ENCODE data around the gene GNAQ.
"Not testable (repeated sequence)": the region's sequence is repeated elsewhere in the genome, so short reads cannot be mapped to it uniquely, and the experiment has no call there.

The GNAQ gene

DNA sequence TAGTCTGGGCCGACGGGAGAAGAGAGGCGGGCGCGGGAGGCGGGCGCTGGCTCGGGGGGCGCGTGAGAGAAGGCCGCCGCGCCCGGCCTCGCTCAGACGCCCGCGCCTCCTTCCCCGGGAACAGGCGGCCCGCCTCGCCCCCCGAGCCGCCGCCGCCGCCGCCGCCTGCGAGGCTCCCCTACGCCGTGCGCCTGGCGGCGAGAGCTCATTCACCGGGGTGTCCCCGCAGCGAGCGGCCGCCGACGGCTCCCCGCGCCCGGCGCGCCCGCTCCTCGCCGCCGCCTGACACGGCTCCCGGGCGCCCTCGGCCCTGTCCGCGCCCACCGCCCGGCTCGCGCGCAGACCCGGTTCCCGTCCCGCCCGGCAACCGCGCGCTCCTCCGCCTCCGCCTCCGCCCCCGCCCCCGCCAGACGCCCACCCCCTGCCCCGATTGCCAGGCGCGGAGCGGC lies at the start of gene GNAQ:
Gene GNAQ (minus strand): TSS at position 368 of the 449 bp plus-strand sequence. CDS start 576 bp downstream, outside the sequence.
- DNase-seq (ENCODE audit: low spot score) = peak; percentile 21

- no peak for DNase-seq (ENCODE audit: low spot score)
Observed at GRCh38 chr9:78074385-78075291, 43.0 kb upstream of the GNAQ start.

- no peak for DNase-seq (ENCODE audit: low spot score)
Observed at GRCh38 chr9:78073722-78074121, 42.1 kb upstream of the GNAQ start.

- DNase-seq (ENCODE audit: low spot score) = no peak
Observed at GRCh38 chr9:78072586-78073199, 41.1 kb upstream of the GNAQ start.

GRCh38 chr9:78070521-78070920 lies 38.9 kb upstream of the GNAQ start:
- no peak for DNase-seq (ENCODE audit: low spot score)

DNA sequence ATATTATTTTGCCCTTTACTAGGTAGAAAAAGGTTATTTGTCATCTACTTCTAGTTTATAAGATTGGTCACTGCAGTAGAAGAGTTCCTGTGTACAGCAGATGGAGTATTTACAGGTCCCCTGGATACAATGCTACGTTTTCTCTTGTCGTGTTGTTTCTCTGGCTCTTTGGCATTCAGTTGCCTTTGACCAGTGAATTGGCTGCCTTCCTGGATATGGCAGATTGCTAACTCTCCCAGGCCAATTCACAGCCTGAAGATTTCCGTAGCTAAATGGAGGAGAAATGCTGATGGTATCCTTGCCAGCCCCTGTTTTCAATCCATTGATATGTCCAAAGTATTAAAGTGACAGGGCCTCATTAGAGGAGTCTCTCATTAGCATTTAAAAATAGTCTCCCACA lies 32.5 kb upstream of the GNAQ start:
- no peak for DNase-seq (ENCODE audit: low spot score)

- no peak for DNase-seq (ENCODE audit: low spot score)
Observed at GRCh38 chr9:78062710-78063109, 31.1 kb upstream of the GNAQ start.

- DNase-seq (ENCODE audit: low spot score) = not testable (repeated sequence)
Observed at GRCh38 chr9:78054218-78054617, 22.6 kb upstream of the GNAQ start.

DNA sequence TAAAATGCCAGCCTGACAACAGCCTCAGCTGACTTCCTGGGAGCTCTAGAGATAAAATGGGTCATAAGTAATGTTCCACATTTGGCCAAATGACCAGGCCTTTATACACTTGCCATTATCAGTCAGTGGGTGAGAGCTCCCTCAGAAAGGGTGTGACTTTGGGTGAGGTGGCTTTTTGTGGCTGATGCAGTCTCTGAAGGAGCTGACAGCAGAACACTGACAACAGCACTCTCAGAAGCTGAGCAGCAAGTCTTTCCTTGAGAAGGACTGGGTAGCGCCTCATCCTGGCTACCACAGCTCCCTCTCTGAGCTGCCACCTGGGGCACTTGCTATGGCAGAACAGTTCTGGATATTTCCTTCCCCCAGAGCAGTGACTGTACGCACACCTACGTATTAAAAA lies 22.0 kb upstream of the GNAQ start:
- no peak for DNase-seq (ENCODE audit: low spot score)

DNA sequence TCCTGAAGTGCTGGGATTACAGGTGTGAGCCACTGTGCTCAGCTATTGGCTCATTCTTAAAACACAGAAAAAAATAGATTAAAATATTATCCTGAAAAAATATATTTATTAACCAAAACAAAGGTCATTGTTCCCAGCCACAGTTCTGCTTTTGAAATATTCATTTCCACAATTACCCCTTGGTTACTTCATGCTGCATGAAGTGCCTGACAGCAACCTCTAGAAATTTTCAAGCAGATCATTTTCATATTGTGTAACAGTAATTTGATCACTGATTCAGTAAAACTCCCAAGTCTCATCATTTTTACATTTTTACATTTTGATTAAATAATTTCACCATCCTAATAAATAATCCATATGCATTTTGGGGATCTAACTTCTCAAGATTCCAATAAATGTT lies 18.8 kb upstream of the GNAQ start:
- no peak for DNase-seq (ENCODE audit: low spot score)

DNA sequence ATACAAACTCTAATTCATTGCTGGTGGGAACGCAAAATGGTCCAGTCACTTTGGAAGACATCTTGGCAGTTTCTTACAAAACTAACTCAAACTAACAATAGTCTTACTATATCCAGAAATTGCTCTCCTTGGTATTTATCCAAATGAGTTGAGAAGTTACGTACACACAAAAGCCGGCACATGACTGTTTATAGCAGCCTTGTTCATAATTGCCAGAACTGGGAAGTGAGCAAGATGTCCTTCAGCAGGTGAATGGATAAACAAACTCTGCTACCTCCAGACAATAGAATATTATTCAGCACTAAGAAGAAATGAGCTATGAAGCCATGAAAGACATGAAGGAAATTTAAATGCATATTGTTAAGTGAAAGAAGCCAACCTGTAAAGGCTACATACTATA lies 17.9 kb upstream of the GNAQ start:
- no peak for DNase-seq (ENCODE audit: low spot score)

GRCh38 chr9:78047106-78047505 lies 15.5 kb upstream of the GNAQ start:
- no peak for DNase-seq (ENCODE audit: low spot score)

DNA sequence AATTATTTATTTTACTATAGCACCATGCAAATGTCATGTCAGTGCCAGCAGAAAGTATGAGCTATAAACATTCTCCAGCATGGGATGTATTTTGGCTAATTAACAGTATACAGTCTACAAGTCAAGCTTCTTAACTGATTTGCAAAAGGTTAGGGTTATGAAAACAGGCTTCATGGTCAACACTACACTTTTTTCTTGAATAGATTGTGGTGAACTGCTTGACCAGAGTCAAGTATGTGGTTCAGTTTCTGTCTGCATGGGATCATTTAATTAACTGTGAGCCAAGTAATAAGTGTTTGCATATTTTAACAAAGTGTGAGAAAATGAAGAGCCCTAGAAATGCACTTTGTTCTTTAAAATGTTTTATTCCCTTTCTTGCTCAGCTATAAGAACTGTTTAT lies 14.5 kb upstream of the GNAQ start:
- no peak for DNase-seq (ENCODE audit: low spot score)

GRCh38 chr9:78044886-78045285 lies 13.3 kb upstream of the GNAQ start:
- DNase-seq (ENCODE audit: low spot score) = no peak

DNA sequence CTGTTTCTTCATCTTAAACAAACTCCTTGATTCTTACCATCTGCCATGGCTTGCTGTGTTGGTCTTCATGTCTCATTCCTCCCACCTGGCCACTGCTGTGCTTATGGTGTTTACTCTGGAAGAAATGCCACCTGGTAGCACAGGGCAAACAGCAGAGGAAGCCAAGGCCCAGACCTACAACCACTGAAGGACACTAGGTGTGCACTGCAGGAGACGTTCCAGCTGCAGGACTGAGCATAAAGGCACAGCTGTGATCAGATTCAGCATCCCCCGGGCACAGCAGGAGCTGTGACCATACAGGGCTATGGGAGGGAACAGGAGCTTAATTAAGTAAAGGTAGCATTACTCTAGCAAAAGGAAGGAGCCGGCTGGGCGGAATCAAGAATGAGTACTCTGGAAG lies 12.6 kb upstream of the GNAQ start:
- no peak for DNase-seq (ENCODE audit: low spot score)

- DNase-seq (ENCODE audit: low spot score) = no peak
Observed at GRCh38 chr9:78041971-78042370, 10.4 kb upstream of the GNAQ start.

DNA sequence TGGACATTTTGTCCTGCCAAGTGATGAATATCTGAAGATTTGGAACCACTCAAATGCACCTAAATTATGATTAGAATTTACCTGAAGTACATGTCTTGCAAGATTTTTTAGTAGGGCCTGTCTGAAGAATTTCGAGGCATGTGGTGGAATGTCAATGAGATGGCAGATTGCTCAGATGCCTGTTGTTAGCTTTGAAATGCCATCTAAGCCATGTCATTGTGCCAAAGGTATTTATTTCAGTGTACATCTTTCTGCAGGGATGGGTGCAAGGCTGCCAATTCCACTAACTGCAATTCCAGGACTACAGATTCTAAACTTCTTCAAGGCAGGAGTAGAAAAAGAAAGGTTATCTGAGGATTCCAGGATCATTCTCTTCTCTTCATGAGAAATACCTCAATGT lies 9.1 kb upstream of the GNAQ start:
- DNase-seq (ENCODE audit: low spot score) = no peak

DNA sequence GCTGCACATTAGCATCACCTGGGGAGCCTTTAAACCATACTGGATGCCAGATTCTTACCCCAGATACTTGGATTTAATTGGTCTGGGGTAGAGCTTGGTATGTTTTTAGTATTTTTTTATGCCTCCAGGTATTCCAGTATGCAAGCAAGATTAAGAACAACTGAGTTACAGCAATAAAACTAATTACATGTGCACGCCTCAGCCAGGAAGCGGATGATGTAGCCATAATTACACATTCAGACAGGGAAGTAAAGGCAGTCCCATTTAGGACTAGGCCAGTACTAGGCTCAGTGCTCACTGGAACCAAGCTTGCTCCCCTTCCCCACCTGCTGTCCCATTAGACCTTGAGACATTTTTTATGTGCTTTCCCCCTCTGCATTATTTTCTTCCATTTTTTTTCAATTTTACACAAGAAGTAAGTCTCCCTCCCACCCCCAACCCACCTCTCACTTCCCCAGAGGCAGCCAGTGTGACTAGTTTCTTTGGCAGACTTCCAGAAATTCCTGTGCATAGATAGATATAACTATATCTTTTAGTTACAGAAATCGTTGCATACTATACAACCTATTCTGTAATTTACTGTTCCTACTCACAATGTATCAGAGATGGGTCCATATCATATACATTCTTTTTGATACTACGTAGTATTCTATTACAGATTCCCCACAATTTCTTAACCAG lies 7.1 kb upstream of the GNAQ start:
- no peak for DNase-seq (ENCODE audit: low spot score)

DNA sequence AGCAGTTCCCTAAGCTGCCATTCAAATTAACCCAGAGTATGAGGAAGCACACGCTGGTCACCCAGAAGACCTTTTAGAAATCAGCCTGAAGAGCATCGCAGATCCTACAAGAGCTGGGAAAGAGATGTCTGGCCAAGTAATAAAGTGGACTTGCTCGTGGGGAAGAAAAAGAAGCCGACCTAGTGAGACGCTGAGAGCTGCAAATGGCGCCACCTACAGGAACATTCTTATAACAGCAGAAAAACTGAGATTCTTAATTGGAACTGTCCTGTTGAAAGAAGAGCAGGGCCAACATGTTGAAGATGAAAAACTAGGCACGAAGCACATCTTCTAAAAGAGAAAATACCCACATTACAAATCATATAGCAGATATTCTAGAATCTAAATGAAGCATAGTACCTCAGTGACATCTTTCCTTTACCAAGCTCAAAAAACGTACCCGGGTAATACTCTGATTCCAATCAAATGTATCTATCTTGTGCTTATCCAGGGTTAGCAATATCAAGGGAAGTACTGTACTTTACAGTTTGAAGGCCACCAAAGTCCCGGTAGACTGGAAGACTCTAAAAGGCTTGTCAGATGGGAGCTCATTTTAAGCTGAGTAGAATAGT lies 3.9 kb upstream of the GNAQ start:
- peak; percentile 11 for DNase-seq (ENCODE audit: low spot score)

DNA sequence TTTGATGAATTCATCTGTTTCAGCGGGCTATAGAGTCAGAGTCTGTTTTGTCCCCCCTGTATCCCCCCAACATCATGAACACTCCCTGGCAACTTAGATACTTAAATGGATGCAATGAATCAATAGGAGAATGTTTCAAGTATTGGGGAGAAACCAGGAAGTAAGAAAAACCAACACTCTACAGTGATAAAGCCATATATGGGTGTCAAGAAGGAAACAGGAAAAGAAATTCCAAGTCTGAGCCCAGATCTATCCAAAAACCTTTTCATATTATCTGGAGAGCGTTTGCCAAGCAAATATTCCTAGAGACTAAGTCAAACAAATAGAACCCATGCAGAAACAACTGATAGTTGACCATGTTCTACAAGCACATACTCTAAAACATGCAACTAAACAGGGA lies 2.3 kb upstream of the GNAQ start:
- DNase-seq (ENCODE audit: low spot score) = no peak

- no peak for DNase-seq (ENCODE audit: low spot score)
Observed at GRCh38 chr9:78032730-78033457, 1.3 kb upstream of the GNAQ start.

Measured in germinal center (tissue), 1 donor.